Cardiac muscle cell (in vitro differentiated cells and primary cell): Measurements from ENCODE around the gene VSX1. TPM values are rescaled to one million over a fixed set of nuclear protein-coding genes. Genes with fewer than 3 reads are reported as not detected.

Experiments
- DNase-seq, 2 donors: peaks; one replicate each; pipeline versions ENCODE4 v3.0.0 to v3.0.0-alpha.2; 2010 to 2017; ENCODE audit warnings: low read depth in 1 of 2, low spot score in 1 of 2
- H3K27ac ChIP-seq: fragments of 200-600 bp; sonication (generic); 2 replicates; pipeline ENCODE4 v1.5.1; 2016
- H3K27me3 ChIP-seq: fragments of 200-600 bp; sonication (generic); 2 replicates; pipeline ENCODE4 v1.6.0; 2016; ENCODE audit warnings: control low read depth
- H3K36me3 ChIP-seq: fragments of 200-600 bp; sonication (generic); 2 replicates; pipeline ENCODE4 v1.5.1; 2016; ENCODE audit warnings: control low read depth
- H3K4me1 ChIP-seq: fragments of 200-600 bp; sonication (generic); 2 replicates; pipeline ENCODE4 v1.8.1; 2017; ENCODE audit warnings: low read depth, mild to moderate bottlenecking, mixed run types
- H3K4me3 ChIP-seq: fragments of 200-600 bp; sonication (generic); 2 replicates; pipeline ENCODE4 v1.5.1; 2016; ENCODE audit warnings: mild to moderate bottlenecking
- H3K9me3 ChIP-seq: fragments of 200-600 bp; sonication (generic); 2 replicates; pipeline ENCODE4 v1.5.1; 2017; ENCODE audit warnings: low read depth, mild to moderate bottlenecking, control low read depth
- polyA plus RNA-seq: library from polyadenylated mRNA; unstranded; fragments of >200 nt; fragmentation: Nextera tagmentation; extraction: Ambion mirVana; gene quantifications from 2 replicates; pipeline ENCODE4 v1.2.1, GENCODE V29; 2016
- total RNA-seq: library from RNA; depleted of rRNA; stranded (reverse); fragments of >200 nt; gene quantifications from 2 replicates; pipeline ENCODE4 v1.2.3, GENCODE V29; 2016
- TF ChIP-seq, protein P1 (sequence below): IDR thresholded peaks from 2 replicates; pipeline ENCODE4 v1.5.1; 2012; ENCODE audit warnings: low read depth, mild to moderate bottlenecking, low read length

Gene VSX1
- total and polyA plus RNA-seq, 2 experiments from 2014 or later = not detected

DNA sequence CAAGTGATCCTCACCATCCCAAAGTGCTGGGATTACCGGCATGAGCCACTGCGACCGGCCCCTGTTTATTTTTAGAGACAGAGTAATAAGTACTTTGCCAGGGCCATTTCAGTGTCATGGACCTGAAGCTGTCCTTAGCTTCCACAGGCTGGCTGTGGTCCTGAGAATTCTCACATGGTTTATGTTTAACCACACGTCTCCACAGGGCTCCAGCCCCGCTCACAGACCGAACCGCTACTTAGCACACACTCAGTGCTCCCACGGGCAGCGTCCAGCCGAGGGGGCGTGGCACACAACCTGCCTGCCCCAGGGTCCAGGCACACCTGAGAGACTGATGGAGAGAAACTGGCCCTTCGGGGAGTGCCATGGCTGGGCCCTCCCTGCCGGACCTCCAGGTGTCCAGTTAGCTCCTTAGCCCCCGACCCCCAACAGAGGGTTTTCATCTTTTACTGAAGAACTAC, 35.7 kb downstream of the VSX1 start:
- H3K9me3 ChIP-seq = no peaks in the 10 kb centered on the region
- DNase-seq = no peak
- no peaks in the 10 kb centered on the region for H3K36me3 ChIP-seq
- H3K4me3 ChIP-seq = no peak overlapping the region
- no peaks in the 10 kb centered on the region for H3K4me1 ChIP-seq
- no peak overlapping the region for H3K27ac ChIP-seq
- H3K27me3 ChIP-seq = peaks cover 27% of the 10 kb centered on the region
- TF ChIP-seq, protein P1, sequence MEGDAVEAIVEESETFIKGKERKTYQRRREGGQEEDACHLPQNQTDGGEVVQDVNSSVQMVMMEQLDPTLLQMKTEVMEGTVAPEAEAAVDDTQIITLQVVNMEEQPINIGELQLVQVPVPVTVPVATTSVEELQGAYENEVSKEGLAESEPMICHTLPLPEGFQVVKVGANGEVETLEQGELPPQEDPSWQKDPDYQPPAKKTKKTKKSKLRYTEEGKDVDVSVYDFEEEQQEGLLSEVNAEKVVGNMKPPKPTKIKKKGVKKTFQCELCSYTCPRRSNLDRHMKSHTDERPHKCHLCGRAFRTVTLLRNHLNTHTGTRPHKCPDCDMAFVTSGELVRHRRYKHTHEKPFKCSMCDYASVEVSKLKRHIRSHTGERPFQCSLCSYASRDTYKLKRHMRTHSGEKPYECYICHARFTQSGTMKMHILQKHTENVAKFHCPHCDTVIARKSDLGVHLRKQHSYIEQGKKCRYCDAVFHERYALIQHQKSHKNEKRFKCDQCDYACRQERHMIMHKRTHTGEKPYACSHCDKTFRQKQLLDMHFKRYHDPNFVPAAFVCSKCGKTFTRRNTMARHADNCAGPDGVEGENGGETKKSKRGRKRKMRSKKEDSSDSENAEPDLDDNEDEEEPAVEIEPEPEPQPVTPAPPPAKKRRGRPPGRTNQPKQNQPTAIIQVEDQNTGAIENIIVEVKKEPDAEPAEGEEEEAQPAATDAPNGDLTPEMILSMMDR = no peak

DNA sequence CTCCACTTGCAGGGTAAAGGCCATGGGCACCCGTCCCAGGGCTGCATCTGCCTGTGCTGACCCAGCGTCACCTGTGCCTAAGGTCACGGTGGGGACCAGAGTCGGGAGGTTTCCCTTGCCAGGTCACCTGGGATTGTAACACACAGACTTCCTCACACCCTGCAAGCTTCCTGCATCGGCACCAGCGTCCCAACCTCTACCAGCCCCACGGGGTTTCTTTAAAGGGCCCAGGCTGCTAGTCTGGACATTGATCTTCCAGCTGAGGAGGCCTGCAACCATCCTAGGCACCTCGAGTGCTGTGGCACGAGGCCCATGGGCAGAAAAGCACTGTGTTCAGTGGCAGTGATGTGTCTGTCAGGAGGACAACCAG, 36.6 kb downstream of the VSX1 start:
- Histone ChIP-seq H3K27ac (no peak overlapping the region), H3K36me3 (no peaks in the 10 kb centered on the region), H3K27me3 (peaks cover 21% of the 10 kb centered on the region), H3K4me3 (no peak overlapping the region), H3K9me3 (no peaks in the 10 kb centered on the region), H3K4me1 (no peaks in the 10 kb centered on the region)
- TF ChIP-seq, protein P1 = no peak
- no peak for DNase-seq

DNA sequence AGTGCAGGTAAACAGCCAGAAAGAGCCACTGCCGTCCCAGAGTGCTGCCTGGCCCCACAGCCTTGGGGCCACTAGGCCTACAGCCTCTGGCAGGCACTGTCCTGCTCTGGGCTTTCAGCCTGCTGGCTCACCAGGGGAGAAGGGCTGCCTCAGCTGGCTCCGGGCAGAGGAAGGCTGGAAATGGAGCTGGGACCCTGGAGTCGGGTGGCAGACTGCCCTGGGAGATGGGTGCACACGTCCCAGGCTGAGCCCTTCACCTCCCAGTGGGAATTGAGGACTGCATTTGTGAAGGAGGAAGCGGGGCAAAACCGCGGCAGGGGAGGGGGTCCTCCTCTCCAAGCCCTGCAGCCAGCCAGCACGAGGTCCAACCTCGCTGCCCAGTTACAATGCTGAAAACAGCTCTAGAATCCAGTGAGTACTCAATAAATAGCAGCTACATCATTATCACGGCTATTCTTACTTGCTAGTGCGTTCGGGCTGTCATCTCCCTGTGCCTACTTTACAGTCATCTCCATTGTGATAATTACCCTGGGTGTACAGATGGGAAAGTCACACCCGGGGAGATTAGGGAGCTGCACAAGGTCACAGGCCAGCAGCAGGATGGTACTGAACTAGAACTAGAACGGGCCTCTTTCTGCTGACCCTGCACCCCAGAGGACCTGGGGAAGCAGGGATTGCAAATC, 37.1 kb downstream of the VSX1 start:
- Histone ChIP-seq H3K4me1 (no peaks in the 10 kb centered on the region), H3K36me3 (no peaks in the 10 kb centered on the region)
- no peak for DNase-seq

DNA sequence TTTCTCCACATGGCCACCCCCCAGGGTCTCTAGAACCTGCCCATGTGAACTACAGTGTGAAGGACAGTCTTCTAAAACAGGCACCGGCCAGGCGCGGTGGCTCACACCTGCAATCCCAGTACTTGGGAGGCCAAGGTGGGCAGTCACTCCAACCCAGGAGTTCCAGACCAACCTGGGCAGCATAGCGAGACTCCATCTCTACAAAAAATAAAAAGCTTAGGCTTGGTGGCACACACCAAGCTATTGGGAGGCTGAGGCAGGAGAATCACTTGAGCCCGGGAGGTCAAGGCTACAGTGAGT, 37.7 kb downstream of the VSX1 start:
- TF ChIP-seq, protein P1 = no peak
- Histone ChIP-seq H3K4me1 (no peaks in the 10 kb centered on the region), H3K27ac (no peak overlapping the region), H3K27me3 (peaks cover 11% of the 10 kb centered on the region), H3K9me3 (no peaks in the 10 kb centered on the region), H3K4me3 (no peak overlapping the region), H3K36me3 (no peaks in the 10 kb centered on the region)
- no peak for DNase-seq

More for the DNA sequence above, 37.1 kb downstream of the VSX1 start:
- no peaks in the 10 kb centered on the region for H3K9me3 ChIP-seq
- TF ChIP-seq, protein P1 = no peak
- H3K27ac ChIP-seq = no peak overlapping the region
- peaks cover 17% of the 10 kb centered on the region for H3K27me3 ChIP-seq
- H3K4me3 ChIP-seq = no peak overlapping the region

DNA sequence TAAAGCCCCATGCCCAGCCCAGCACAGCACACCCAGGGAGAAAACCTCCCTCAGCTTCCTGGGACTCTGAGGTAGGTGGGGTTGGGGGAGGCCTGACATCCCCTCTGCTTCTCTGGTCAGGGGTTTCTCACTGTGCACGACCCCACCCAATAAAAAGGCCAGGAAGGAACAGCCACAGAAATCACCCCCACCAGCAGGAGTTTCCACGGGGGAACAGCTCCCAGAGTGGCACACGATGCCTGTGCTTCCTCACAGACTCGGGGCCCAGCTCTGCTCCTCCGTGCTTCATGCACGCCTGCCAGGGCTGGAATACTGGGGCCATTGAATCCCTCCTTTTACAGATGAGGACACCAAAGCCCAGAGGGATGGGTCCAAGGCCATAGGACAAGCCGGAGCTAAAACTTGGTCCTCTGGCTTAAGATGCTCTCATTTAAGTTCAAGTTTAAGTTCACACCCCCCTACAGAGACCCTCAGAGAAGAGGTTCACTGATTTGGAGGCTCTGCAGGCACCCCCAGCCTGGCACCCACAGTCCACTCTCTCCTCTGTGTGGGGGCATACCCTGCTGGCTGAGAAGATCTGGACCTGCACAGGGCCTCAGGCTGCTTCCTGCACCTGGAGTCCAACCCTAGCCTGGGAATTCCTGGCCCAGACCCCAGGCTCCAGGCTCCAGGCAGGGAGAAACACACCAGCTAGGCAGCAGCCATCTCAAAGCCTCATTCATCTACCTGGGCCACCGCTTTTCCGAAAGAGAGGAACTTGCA, 38.3 kb downstream of the VSX1 start:
- Histone ChIP-seq H3K27ac (no peak overlapping the region), H3K9me3 (no peaks in the 10 kb centered on the region), H3K4me1 (no peaks in the 10 kb centered on the region), H3K36me3 (no peaks in the 10 kb centered on the region), H3K27me3 (peaks cover 8% of the 10 kb centered on the region), H3K4me3 (no peak overlapping the region)
- TF ChIP-seq, protein P1 = no peak
- no peak for DNase-seq
